ENCODE data around the gene TNFRSF1B.

TNFRSF1B gene

GRCh38 chr1:12147201-12147701 lies 19.5 kb upstream of the TNFRSF1B start:
- H3K4me3 ChIP-seq (ENCODE audit: low read length), result no peak overlapping the region
- no peak for TF ChIP-seq CTCF (IDR thresholded peaks at IDR 0.05; ENCODE audit: insufficient read depth, low read depth, low read length, missing control alignments)
- DNase-seq (ENCODE audit: low read depth), result no peak

GRCh38 chr1:12148160-12148957 lies 18.4 kb upstream of the TNFRSF1B start:
- no peak for DNase-seq (ENCODE audit: low read depth)
- TF ChIP-seq CTCF (IDR thresholded peaks at IDR 0.05; ENCODE audit: insufficient read depth, low read depth, low read length, missing control alignments), result no peak
- no peak overlapping the region for H3K4me3 ChIP-seq (ENCODE audit: low read length)

- TF ChIP-seq CTCF (IDR thresholded peaks at IDR 0.05; ENCODE audit: insufficient read depth, low read depth, low read length, missing control alignments), result no peak
- no peak overlapping the region for H3K4me3 ChIP-seq (ENCODE audit: low read length)
- DNase-seq (ENCODE audit: low read depth), result no peak
These were observed 17.6 kb upstream of the TNFRSF1B start for GRCh38 chr1:12148958-12149790.

GRCh38 chr1:12149791-12150175 lies 17.0 kb upstream of the TNFRSF1B start:
- H3K4me3 ChIP-seq (ENCODE audit: low read length), result no peak overlapping the region
- no peak for TF ChIP-seq CTCF (IDR thresholded peaks at IDR 0.05; ENCODE audit: insufficient read depth, low read depth, low read length, missing control alignments)
- no peak for DNase-seq (ENCODE audit: low read depth)

- DNase-seq (ENCODE audit: low read depth), result no peak
- H3K4me3 ChIP-seq (ENCODE audit: low read length), result no peak overlapping the region
- no peak for TF ChIP-seq CTCF (IDR thresholded peaks at IDR 0.05; ENCODE audit: insufficient read depth, low read depth, low read length, missing control alignments)
These were observed 16.2 kb upstream of the TNFRSF1B start for GRCh38 chr1:12150456-12151200.

- DNase-seq (ENCODE audit: low read depth), result no peak
- no peak overlapping the region for H3K4me3 ChIP-seq (ENCODE audit: low read length)
- TF ChIP-seq CTCF (IDR thresholded peaks at IDR 0.05; ENCODE audit: insufficient read depth, low read depth, low read length, missing control alignments), result no peak
These were observed 15.3 kb upstream of the TNFRSF1B start for GRCh38 chr1:12151465-12151864.
